GF-D8 (cell line): ENCODE measurements around the gene CD44.

Source experiments
- DNase-seq: peaks from one replicate; lab custom pipeline; 2025; lab: John Stamatoyannopoulos, UW

CD44 gene

GRCh38 chr11:35158701-35159510, 19.9 kb downstream of the CD44 start:
- no peak for DNase-seq

DNA sequence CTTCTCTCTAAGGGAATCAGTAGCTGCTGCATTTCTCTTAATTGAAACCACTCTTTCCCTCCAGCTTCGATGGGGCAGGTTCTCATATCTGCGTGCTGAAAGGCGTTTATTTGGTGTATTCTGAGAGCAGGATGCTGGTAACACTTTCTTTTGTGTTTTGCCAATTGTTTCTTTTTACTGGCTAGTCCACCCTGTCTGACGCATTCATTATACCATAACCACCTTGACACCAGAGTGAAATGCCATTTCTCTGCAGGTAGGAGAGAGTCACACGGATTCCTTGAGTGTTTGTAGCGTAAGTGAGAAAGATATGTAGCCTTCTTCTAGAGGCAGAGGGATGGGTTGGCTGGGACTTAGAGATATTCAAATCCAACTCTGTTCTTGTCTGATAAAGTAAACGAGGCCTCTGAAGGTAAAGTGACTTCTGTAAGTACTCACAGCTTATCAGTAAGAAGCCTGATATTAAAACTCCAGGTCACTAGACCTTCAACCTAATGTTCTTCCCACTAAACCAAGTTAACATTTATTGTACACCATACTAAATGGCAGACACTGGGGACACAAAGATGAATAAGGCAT, 21.4 kb downstream of the CD44 start:
- no peak for DNase-seq

GRCh38 chr11:35160902-35161597, 22.1 kb downstream of the CD44 start:
- DNase-seq = no peak

DNA sequence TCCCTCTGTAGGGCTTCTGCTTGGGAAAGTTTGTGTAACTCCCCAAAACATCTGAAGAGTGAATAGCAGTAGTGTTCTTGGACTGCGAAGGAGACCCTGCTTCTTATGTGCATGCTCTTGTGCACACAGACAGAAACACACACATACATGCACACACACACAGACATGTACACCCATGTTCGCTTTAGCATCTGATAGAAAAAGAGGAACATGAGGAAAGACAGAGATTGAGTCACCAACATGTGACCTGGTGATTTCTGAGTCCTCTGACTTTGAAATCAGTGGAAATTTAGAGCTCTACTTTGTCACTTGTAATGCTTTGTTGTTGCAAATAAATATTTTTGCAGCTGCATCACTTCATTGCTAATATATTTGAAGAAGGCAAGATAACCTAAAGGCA, 23.8 kb downstream of the CD44 start:
- no peak for DNase-seq

DNA sequence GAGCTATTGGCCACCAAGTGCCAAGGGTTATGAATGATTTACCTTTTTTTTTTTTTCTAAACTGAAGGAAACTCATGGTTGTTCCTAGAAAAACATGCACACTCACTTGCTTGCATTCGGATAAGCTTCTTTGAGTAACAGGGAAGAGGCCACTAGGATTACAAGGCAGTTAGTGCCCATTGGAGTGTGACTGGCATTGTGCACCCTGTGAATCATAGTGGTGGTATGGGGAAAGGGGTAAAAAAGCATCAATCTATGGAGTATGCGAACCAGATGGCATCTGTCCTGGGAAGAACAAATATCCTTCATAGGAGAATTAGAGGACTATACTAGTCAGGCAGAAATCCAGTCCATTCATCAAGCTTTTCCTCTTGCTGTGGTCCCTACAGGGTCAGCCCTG, 24.2 kb downstream of the CD44 start:
- DNase-seq = no peak

DNA sequence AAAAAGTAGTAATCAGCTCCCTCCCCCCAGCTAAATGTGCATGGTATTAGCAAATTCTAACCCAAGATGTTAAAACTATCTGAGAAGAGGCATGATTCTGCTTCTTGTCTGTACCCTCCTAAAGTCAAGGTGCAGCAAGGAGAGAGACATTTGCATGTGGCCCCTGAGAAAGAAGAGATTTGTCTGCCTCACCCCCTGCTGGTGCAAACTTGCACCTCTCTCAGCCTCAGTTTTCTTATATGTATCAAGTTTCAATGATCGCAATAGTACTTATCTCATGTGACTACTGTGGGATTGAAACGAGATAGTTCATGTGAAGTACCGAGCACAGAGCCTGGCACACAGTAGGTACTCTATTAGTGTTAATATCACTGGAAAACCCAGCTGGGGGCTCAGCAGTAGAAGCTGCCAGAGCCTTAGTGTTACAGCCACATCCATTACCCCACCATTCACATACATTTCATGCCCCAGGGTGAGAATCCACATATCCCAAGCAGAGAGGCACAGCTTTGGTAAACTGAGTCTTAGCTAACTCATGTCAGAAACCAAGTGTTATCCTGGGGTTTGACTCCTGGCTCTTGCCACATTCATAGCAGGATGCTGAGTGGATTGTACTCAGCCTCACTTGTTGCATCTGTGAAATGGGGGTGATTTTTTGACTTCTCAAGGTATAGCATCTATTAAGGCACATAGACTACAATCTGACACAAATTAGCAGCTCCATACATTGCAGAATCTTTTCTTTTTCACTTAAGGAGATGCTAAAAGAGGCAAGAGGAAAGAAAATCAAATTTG, 24.9 kb downstream of the CD44 start:
- DNase-seq = no peak

GRCh38 chr11:35165030-35165422, 26.1 kb downstream of the CD44 start:
- no peak for DNase-seq

- no peak for DNase-seq
Measured at GRCh38 chr11:35165423-35166368, 26.7 kb downstream of the CD44 start.

DNA sequence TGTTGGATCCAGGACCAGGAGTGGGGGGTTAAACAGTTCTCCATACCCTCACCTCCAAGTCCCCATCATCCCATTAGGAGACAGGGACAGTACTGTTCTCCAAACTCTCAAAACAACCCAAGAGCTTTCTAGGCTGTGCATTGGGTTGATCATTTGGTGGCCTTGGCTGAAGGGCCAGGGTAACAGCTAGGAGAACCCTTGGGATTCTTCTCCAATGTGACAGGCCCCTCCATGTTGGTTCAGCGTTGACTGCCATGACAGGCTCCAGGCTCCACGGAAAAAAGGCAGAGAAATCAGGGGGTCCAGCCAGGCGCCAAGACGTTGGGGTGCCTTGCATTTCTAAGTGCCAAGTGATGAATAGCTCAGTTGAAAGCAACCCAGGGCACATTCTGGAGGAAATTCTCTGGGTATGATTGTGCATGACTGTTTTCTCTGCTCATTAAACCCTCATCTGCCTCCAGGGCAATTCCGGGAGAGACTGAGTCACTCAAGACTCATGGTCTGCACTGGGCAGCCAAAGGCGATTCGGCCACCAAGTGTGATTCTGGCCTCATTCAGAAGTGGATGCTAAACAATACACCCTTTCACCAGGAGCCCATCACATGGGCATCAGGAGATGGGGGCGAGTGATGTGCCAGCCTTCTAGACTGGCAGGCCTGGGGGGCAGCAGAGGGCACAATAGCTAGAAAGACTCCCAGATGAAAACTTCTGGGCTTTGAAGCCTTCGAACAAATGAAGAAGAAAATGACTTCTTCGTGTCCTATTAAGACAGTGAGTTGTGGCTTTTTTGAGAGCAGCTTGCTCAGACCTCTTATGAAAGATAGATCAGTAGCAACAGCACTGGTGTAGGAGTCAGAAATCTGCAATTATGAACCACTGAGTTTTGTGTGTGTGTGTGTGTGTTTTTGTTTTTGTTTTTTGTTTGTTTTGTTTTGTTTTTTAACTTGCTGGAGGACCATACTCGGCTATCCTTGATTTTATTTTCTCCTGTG, 27.7 kb downstream of the CD44 start:
- DNase-seq = no peak

DNA sequence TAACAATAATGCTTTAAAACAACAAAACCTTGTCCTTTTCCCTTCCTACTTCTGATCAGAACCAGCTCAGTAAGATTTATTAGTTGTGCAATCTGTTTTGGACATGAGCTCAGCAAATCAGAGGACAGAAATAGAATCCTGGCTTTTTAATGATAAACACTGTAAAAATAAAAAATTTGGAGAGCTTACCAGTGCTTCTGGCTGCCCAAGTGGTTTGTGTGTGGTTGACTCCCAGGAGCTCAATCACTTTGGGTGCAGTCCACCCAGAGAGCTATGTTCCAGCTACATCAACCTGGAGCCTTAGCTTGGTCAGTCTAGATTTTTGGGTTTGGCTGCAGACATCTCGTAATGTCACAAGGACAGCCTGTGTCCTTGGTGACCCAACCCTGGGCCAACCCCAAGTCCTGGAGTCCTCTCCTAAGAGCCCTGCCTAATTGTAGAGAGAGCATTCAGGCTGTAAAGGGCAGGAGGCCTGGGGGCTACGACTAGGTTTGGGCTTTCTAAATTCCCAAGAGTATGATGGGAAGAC, 28.5 kb downstream of the CD44 start:
- no peak for DNase-seq

GRCh38 chr11:35168671-35169070, 29.7 kb downstream of the CD44 start:
- no peak for DNase-seq

GRCh38 chr11:35169112-35169511, 30.1 kb downstream of the CD44 start:
- DNase-seq = no peak

DNA sequence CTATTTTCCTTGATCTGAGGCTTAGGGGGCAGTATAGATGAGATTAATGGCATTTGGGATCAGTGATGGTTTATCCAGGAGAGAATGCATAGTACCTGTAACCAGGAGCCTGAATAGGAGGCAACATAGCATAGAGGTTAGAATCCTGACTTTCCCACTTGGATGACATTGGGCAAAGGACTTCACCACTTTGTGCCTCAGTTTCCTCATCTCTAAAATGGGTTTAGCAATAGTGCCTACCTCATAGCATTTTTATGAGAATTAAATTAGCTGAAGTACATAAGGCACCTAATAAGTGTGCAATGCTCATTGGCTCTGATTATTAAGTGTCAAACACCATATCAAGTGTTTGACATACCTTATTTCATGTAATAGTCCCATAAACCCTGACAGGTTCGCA, 30.8 kb downstream of the CD44 start:
- DNase-seq = no peak

- no peak for DNase-seq
Measured at GRCh38 chr11:35170503-35170902, 31.5 kb downstream of the CD44 start.

DNA sequence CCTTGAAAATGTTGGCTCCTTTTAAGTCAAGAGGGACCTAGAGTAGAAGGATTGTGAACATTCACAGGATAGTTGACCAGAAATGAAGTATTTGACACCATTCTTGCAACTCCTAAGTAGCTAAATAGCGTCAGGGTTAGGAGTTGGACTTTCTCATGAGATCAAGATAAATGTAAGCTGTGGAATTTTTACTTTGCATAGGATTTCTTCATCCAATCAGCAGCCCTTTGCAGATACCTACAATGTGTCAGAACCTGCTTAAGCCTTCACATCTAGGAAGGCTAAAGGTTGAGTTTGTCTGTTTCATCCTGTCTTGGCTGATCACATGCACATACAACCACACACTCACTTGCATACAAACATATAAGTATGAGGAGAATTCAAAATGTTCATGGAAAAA, 32.3 kb downstream of the CD44 start:
- DNase-seq = no peak

DNA sequence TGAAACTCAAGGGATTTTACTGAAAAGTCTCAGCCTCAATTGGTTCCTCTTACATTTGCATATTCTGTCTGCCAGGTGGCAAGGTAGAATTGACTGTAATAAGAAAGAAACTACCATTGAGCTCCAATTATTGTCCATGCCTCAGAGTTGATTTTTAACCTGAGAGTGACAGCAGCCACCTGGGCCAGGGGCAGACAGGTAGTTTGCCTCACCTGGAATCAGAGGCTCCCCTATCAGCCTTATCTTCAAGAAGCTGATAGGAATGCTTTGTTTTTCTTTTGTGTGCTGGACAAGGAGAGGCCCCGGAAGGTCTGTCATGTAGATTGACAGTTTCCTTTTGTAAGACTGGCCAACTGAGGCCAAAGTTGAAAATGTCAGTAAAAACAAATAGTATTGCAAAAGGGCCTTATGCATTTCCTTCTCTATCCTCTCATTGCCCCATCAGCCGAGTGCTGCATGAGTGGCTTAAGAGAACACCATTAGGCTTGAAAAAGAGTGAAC, 34.1 kb downstream of the CD44 start:
- no peak for DNase-seq

DNA sequence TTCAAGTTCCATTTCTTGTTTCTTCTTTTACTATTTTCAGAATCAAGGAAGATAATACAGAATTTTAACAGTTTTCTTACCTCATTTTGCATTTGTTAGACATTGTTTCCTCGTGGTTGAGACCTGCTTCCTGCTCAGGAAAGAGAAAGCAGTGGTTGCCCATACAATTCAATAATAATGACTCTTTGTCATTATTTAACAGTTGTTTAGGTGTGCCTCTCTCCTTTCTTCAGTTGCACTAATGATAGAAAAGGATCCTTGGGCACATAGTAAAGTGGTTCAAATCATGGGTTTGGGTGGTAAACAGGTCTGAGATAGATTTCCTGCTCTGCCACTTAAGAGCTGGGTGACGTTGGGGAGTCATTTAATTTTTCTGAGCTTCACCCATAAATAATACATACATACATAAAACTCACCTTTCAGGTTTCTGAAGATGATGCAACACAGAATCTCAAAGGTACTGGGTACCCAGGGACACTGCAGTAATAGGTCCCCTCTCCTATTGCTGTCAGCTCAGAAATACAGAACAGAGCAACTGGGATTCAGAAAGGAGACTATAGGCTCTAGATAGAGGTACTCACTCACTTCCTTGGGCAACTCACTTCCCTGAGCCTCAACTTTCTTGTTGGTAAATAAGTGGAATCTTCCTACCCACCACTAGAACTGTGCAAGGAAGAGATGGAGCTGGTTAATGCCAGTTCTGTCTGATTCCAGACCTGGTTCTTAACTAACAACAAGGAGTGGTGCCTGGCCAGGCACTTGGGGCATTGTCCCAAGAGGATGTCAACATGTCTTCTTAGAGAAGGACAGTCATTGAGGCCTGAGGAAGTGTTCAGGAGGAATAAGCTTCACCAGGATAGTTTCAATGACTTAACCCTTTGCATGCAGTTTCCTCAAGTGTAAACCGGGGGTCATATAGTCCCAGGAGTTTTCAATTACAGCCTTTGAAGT, 34.9 kb downstream of the CD44 start:
- no peak for DNase-seq

- DNase-seq = no peak
Measured at GRCh38 chr11:35174666-35175065, 35.7 kb downstream of the CD44 start.
